ENCODE measurements around the gene PRKCH.

The PRKCH gene

DNA sequence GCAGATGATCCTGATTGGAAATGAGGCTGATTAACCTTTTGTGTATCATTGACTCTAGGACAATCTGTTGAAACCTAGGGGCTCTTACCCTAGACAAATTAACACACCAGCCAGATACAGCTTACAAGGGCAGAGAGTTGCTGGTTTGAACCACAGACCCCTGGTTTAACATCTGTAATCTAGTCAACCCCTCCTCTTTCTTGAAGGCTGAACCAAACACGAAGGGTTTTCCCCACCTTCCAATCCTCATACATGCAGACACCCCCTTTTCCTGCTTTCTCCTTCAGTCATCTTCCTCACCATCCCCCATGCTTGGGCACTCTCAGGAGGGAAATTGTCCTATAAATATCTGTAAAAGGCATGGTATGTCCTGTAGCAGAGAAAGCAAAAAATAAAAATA lies 247.9 kb downstream of the PRKCH start:
- no peak for DNase-seq (ENCODE audit: low read depth)

DNA sequence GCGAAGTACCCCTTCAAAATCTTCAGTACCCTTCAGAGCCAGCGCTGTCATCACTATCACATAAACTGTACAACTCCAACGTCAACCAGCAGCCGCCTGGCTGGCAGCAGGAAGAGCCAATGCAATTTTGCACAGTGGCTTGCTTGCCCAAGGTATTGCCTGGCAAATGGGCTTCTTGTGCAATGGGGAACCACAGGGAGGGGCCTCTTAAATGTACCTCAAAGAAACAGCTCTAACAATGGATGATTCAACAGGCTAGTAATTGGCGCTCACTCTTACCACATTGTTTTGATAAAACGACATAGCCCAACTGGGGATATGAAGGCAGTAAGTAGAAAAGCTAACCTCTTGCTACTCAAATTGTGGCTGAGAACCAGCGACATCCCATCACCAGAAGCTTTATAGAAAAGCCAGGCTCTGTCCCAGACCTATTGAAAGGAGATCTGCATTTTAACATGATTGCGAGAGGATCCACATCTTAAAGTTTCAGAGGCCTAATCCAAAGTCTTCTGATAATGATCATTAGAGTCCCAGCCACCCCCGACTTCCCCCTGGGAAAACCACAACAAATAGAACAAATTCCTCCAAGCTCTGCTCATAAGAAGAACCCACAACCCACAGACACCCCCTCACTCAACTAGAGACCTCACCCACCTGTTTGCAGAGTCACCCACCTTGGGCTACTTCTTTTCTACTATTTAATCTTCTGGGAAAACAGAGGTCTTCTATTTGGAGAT lies 248.6 kb downstream of the PRKCH start:
- peak; percentile 97 for DNase-seq (ENCODE audit: low read depth)

GRCh38 chr14:61570549-61571290 lies 249.3 kb downstream of the PRKCH start:
- DNase-seq (ENCODE audit: low read depth), result no peak

DNA sequence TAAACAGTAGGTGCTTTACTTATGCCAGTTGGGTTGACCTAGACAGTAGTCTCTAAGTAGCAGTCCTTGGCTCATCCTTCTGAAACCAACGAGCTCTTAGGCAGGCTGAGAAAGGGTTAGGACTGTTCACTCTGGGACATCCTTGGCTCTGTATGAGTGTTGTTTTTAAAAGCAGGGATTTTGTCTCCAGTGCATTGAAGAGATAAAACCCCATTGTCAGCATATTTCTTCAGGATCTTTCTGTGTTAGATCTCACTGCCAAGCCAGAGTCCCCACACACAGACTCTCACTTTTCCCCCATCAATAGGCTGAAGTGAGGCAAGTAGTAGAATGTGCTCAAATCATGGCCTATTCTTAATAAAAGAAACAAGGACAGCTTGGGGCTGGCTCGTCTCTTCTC lies 250.5 kb downstream of the PRKCH start:
- DNase-seq (ENCODE audit: low read depth), result no peak

DNA sequence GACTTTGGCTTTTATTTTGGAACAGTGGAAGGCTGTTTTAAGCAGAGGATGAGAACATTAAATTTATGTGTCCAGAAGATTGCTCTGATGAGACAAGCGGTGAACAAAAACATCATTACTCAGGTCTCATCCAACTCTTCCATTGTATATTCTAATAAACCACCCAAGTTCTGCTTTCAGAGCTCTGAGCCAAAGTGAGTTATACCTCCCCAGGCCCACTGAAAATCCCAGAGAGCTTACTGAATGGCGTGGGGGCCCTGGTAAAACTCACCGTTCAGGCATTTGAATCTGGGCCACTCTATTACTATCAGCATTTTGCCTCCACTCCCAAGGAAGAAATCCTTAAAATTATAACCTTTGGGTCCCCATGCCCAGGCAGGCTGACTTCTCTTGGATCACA lies 251.9 kb downstream of the PRKCH start:
- DNase-seq (ENCODE audit: low read depth), result no peak

GRCh38 chr14:61573748-61574513 lies 252.6 kb downstream of the PRKCH start:
- peak; percentile 41 for DNase-seq (ENCODE audit: low read depth)

- DNase-seq (ENCODE audit: low read depth), result no peak
Measured at GRCh38 chr14:61574514-61574807, 253.1 kb downstream of the PRKCH start.

DNA sequence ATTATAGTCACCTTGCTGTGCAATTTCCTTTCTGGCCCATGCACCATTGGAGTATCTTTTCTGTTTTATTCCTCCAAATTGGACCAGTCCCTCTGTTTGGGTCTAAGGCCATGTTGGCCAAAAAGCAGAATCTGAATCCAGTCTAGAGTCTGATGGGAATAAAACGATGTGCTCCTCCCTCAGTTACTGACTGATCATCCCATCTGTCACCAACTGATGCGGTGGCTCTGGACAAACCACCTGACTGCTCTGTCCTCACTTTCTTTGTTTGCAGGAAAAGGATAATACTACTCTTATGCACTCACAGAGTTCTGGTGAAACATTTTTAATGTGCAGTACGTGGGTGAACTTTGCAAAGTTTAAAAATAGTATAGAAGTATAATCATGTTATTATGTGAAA lies 253.7 kb downstream of the PRKCH start:
- DNase-seq (ENCODE audit: low read depth), result no peak

GRCh38 chr14:61575551-61576150 lies 254.3 kb downstream of the PRKCH start:
- DNase-seq (ENCODE audit: low read depth), result no peak

DNA sequence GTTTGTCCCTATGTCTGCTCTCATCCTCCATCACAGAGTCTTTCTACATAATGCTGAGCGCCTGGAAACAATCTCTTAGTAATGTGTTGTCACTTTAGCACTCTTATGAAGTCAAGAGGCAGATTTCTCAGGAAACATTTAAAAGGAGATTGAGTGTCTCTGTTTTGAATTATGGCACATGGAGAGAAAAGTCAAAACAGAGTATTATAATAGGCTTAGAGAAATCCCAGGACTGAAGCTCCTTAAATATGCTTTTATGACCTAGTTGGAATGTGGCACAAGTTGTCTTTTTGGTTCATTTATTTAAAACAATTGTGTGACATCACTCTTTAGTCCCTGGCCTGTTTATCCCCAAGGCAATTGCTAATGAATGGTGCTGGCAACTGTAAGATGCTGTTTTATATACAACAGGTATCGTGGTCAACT lies 256.1 kb downstream of the PRKCH start:
- peak; percentile 71 for DNase-seq (ENCODE audit: low read depth)

DNA sequence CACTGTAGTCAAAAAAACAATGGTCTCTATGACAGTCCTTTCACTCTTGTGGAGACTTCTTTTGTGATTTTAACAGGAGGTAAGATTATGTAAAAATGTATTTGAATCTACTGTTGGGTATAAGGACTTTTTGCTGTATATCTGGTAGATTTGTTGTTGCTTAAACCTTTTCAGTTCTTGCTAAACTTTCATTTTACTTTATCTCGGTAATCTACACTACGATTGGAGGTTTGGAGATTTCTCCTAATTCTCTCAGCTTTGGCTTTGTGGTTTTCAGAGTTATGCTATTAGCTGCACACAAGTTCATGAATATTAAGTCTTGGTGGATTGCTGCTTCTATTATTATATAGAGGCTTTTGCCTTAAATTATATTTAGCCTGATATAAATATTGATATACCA lies 257.4 kb downstream of the PRKCH start:
- no peak for DNase-seq (ENCODE audit: low read depth)

DNA sequence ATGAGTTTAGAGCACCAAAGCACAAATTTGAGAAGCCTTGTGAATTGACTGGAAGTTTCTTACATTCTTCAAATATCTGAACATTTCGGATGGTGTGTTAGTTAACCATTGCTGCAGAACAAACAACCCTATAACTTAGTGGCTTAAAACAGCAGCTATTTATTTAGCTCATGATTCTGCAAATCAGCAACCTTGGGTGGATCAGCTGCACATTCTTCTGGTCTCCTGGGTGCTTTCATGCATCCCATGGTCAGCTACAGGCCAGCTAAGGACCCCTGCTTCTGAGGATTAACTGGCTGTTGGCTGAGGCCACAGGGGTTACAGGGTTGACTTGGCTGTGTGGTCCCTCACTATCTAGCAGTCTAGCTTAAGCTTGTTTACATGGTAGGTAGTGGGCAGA lies 260.0 kb downstream of the PRKCH start:
- no peak for DNase-seq (ENCODE audit: low read depth)

GRCh38 chr14:61581955-61582615 lies 260.7 kb downstream of the PRKCH start:
- peak; percentile 83 for DNase-seq (ENCODE audit: low read depth)

GRCh38 chr14:61582815-61583214 lies 261.4 kb downstream of the PRKCH start:
- DNase-seq (ENCODE audit: low read depth), result no peak

DNA sequence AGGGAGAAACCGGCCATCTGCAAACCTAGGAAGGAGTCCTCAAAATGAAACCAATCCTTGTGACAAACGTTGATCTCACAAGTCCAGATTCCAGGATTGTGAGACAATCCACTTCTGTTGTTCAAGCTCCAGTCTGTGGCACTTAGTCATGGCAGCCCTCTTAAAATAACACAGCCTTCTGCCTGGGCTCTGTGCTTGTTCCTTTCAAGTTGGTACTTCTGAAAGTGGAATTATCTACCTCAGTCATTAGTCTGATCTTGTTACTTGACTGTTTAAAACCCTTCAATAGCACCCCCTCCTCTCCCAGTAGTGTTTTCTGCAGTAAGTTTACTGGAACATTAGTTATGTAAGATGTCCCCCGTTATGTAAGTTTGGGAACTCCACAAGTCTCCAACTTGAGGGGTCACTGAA lies 263.0 kb downstream of the PRKCH start:
- peak; percentile 47 for DNase-seq (ENCODE audit: low read depth)

- DNase-seq (ENCODE audit: low read depth), result peak; percentile 58
Measured at GRCh38 chr14:61585598-61586543, 264.5 kb downstream of the PRKCH start.

DNA sequence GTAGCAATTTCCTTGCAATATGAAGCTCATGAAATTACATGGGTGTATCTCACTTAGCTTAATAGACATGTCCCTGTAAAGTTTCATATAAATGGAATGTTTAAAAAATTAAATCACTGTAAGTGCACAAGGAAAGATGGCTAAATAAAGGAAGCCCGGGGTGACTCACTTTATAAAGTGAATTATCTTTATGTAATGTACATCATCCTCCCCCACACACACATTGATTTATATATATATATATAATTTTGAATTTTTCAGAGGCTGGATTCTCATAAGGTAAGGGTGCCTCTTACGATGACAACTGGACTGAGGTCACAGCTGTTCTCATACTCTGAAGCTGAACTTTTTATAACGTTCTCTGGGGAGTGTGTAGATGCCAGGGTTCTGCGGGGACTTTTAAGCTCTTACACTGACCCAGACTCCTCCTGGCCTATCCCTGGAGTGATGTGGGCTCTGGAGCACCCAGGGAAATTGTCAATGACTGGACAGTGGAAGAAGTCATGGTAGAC lies 265.2 kb downstream of the PRKCH start:
- DNase-seq (ENCODE audit: low read depth), result no peak

GRCh38 chr14:61587081-61587713 lies 265.8 kb downstream of the PRKCH start:
- DNase-seq (ENCODE audit: low read depth), result no peak

- peak; percentile 95 for DNase-seq (ENCODE audit: low read depth)
Measured at GRCh38 chr14:61588419-61588901, 267.1 kb downstream of the PRKCH start.

Data from fibroblast of gingiva (primary cell).